ENCODE data around the gene ALX3. TPM values are rescaled to one million over a fixed set of nuclear protein-coding genes. Genes with fewer than 3 reads are reported as not detected.

The ALX3 gene
- total RNA-seq, 2 donors from 2014 or later, result not detected

DNA sequence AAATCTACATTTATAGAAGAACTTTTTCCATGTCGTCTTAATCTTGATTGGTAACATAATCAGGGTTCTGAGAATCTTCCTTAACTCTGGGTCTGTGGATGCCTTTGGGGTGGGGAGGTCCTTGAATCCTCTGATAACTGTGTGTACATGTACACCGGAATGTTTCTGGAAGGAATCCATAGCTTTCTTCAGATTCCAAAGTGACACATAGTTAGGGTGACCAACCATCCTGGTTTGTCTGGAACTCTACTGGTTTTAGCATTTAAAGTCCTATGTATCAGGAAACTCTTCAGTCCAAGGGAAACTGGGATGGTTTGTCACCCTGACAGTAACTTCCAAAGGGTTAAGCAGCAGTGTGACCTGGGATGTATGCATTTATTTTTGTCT, 19.2 kb downstream of the ALX3 start:
- Mint-ChIP-seq H3K27ac (no peak overlapping the region), H3K27me3 (ENCODE audit: insufficient read depth) (no peaks in the 10 kb centered on the region), H3K9me3 (no peaks in the 10 kb centered on the region), H3K36me3 (ENCODE audit: low read depth) (peaks cover 78% of the 10 kb centered on the region), H3K4me1 (no peaks in the 10 kb centered on the region), H3K4me3 (no peak overlapping the region)
- TF ChIP-seq, protein P1, sequence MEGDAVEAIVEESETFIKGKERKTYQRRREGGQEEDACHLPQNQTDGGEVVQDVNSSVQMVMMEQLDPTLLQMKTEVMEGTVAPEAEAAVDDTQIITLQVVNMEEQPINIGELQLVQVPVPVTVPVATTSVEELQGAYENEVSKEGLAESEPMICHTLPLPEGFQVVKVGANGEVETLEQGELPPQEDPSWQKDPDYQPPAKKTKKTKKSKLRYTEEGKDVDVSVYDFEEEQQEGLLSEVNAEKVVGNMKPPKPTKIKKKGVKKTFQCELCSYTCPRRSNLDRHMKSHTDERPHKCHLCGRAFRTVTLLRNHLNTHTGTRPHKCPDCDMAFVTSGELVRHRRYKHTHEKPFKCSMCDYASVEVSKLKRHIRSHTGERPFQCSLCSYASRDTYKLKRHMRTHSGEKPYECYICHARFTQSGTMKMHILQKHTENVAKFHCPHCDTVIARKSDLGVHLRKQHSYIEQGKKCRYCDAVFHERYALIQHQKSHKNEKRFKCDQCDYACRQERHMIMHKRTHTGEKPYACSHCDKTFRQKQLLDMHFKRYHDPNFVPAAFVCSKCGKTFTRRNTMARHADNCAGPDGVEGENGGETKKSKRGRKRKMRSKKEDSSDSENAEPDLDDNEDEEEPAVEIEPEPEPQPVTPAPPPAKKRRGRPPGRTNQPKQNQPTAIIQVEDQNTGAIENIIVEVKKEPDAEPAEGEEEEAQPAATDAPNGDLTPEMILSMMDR (conservative IDR thresholded peaks at IDR 0.05), result no peak
- Histone ChIP-seq H3K9me3 (ENCODE audit: control insufficient read depth, low read length) (no peaks in the 10 kb centered on the region), H3K9ac (ENCODE audit: extremely low read depth, low read length, poor library complexity, severe bottlenecking) (no peak overlapping the region), H3K36me3 (ENCODE audit: control insufficient read depth, insufficient read depth, low read length) (peaks cover 90% of the 10 kb centered on the region), H3K4me3 (ENCODE audit: low read length) (no peak overlapping the region), H3K4me1 (ENCODE audit: control insufficient read depth, insufficient read depth, low read length) (no peaks in the 10 kb centered on the region), H3K27me3 (ENCODE audit: control insufficient read depth, insufficient read depth, low read length, poor library complexity, severe bottlenecking) (no peaks in the 10 kb centered on the region), H3K27ac (ENCODE audit: low read depth, low read length) (no peak overlapping the region)
- DNase-seq, result no peak
- 90% methylated on average over 2 of the region's 2 CpGs; no CpG with 5 or more reads in 1 of the 2 experiments for WGBS, 2 experiments (ENCODE audit: insufficient coverage in 1 of 2, insufficient read length in 1 of 2)

DNA sequence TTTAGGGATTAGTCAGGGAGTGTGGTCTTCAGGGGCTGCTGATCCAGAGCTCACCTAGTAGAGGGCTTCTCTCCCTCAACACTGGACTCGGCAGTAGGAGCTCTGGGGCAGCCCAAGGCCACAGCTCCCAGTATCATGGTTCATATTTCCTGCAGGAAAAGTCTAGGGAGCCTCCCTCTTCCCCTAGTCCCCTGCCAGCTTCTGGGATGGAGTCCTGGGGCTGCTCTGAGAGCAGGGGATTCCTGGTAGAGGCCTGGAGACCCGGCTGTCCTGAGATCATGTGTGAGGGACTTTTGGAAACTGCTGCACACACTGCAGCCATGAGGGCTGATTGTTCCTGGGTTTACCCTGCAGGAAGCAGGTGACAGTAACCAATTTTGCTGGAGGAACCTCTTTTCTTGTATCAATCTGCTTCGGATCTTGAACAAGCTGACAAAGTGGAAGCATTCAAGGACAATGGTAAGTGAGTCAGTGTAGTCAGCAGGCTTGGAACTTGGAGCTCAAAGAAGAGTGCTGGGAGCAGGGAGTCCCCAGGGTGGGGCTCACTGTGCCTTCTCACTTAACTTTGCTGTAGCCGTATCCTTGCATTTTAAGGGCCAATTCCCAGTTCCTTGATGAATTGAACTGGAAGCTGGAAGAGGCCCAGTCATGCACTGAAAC, 19.7 kb downstream of the ALX3 start:
- Histone ChIP-seq H3K4me3 (ENCODE audit: low read length) (no peak overlapping the region), H3K36me3 (ENCODE audit: control insufficient read depth, insufficient read depth, low read length) (peaks cover 90% of the 10 kb centered on the region), H3K4me1 (ENCODE audit: control insufficient read depth, insufficient read depth, low read length) (no peaks in the 10 kb centered on the region), H3K27me3 (ENCODE audit: control insufficient read depth, insufficient read depth, low read length, poor library complexity, severe bottlenecking) (no peaks in the 10 kb centered on the region), H3K9me3 (ENCODE audit: control insufficient read depth, low read length) (no peaks in the 10 kb centered on the region), H3K27ac (ENCODE audit: low read depth, low read length) (no peak overlapping the region), H3K9ac (ENCODE audit: extremely low read depth, low read length, poor library complexity, severe bottlenecking) (no peak overlapping the region)
- no peak overlapping the region for H3K4me3 Mint-ChIP-seq
- 93 to 95% methylated on average over 2 to 4 of the region's 4 CpGs for WGBS, 2 experiments (ENCODE audit: insufficient coverage in 1 of 2, insufficient read length in 1 of 2)
- no peaks in the 10 kb centered on the region for H3K9me3 Mint-ChIP-seq
- TF ChIP-seq, protein P1 (conservative IDR thresholded peaks at IDR 0.05), result no peak
- H3K4me1 Mint-ChIP-seq, result no peaks in the 10 kb centered on the region
- H3K27me3 Mint-ChIP-seq (ENCODE audit: insufficient read depth), result no peaks in the 10 kb centered on the region
- no peak for DNase-seq
- no peak overlapping the region for H3K27ac Mint-ChIP-seq
- peaks cover 78% of the 10 kb centered on the region for H3K36me3 Mint-ChIP-seq (ENCODE audit: low read depth)

DNA sequence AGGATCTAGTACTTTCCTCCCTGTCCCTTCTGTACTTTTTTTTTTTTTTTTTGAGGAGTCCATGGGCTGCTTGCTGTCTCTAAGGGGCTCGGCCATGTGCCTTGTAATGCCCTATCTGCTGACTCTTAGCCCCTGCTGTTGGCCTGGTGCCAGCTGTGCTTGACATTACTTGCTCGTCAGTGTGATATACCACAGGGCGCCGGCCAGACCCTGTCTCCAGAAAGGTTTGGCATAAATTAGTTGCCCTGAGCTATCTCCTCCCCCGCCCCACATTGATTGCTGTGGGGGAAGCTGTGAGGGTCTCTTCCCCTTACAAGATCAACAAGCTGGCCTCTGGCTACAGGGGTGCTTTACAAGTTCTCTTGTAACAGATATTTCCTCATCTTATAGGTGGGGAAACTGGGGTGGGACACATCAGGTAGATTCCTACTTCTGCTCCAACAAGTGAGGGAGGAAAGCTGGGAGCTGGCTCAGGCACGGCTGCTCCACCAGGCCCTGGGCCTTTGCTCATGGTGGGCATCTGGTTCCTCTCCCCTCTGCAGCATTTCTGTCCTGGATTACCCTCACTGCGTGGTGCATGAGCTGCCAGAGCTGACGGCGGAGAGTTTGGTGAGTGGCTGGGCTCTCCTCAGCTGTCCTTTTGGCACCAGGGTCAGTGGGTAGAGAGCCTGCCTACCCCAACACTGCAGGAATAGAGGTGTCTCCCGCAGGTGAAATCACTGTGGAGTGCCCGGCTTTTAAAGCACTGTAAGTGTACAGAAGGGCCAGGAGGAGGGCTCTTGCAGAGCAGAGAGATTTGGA, 20.5 kb downstream of the ALX3 start:
- Histone ChIP-seq H3K4me1 (ENCODE audit: control insufficient read depth, insufficient read depth, low read length) (no peaks in the 10 kb centered on the region), H3K9me3 (ENCODE audit: control insufficient read depth, low read length) (no peaks in the 10 kb centered on the region), H3K4me3 (ENCODE audit: low read length) (no peak overlapping the region), H3K9ac (ENCODE audit: extremely low read depth, low read length, poor library complexity, severe bottlenecking) (no peak overlapping the region), H3K27ac (ENCODE audit: low read depth, low read length) (no peak overlapping the region), H3K36me3 (ENCODE audit: control insufficient read depth, insufficient read depth, low read length) (peaks cover 90% of the 10 kb centered on the region), H3K27me3 (ENCODE audit: control insufficient read depth, insufficient read depth, low read length, poor library complexity, severe bottlenecking) (no peaks in the 10 kb centered on the region)
- Mint-ChIP-seq H3K27ac (no peak overlapping the region), H3K4me1 (no peaks in the 10 kb centered on the region), H3K36me3 (ENCODE audit: low read depth) (peaks cover 76% of the 10 kb centered on the region), H3K27me3 (ENCODE audit: insufficient read depth) (no peaks in the 10 kb centered on the region), H3K4me3 (no peak overlapping the region), H3K9me3 (no peaks in the 10 kb centered on the region)
- DNase-seq, result no peak
- TF ChIP-seq, protein P1 (conservative IDR thresholded peaks at IDR 0.05), result no peak
- WGBS, 2 experiments (ENCODE audit: insufficient coverage in 1 of 2, insufficient read length in 1 of 2), result 94 to 96% methylated on average over 8 to 11 of the region's 11 CpGs

Data from endodermal cell (in vitro differentiated cells).